Measurements from ENCODE around the gene MUC21.
A peak's percentile ranks its signal among the peaks of the same experiment; 100 is the strongest.
"Not testable (repeated sequence)": the region's sequence is repeated elsewhere in the genome, so short reads cannot be mapped to it uniquely, and the experiment has no call there.

The MUC21 gene

DNA sequence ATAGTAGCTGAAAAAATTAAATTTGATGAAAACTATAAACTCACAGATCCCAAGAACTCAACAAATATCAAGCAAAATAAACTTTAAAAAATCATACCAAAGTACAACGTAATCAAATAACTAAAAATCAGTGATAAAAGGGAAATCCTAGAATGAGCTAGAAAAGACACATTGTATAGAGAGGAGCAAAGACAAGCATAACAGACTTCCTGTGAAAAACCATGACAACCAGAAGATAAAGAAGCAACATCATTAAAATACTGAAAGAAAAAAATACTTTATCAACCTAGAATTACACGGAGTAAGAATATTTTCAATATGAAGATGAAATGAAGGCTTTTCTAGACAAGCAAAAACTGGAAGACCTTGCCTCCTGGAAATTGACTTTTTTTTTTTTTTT lies 36.5 kb downstream of the MUC21 start:
- no peak for FAIRE-seq
- TF ChIP-seq TAF1 (IDR thresholded peaks at IDR 0.05; ENCODE audit: low read depth, low read length) (no peak), POLR2A (IDR thresholded peaks at IDR 0.05; ENCODE audit: low read depth, low read length) (no peak), POLR2AphosphoS5 (IDR thresholded peaks at IDR 0.05; ENCODE audit: low read depth, low read length) (no peak), POU2F2 (IDR thresholded peaks at IDR 0.05; ENCODE audit: low read depth, low read length) (no peak), PAX5 (IDR thresholded peaks at IDR 0.05; ENCODE audit: insufficient read depth, low read length, severe bottlenecking) (no peak), SPI1 (IDR thresholded peaks at IDR 0.05; ENCODE audit: low read depth, low read length) (no peak)
- DNase-seq (ENCODE audit: insufficient read length, low spot score): no peak

DNA sequence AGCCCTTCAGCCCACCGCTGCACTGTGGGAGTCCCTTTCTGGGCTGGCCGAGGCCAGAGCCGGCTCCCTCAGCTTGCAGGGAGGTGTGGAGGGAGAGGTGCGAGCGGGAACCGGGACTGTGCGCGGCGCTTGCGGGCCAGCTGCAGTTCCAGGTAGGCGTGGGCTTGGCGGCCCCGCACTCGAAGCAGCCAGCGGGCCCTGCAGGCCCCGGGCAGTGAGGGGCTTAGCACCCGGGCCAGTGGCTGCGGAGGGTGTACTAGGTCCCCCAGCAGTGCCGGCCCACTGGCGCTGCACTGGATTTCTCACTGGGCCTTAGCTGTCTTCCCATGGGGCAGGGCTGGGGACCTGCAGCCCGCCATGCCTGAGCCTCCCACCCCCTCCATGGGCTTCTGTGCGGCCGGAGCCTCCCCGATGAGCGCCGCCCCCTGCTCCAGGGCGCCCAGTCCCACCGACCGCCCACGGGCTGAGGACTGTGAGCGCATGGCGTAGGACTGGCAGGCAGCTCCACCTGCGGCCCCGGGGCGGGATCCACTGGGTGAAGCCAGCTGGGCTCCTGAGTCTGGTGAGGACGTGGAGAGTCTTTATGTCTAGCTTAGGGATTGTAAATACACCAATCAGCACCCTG lies 37.2 kb downstream of the MUC21 start:
- not testable (repeated sequence) for DNase-seq (ENCODE audit: insufficient read length, low spot score); FAIRE-seq

DNA sequence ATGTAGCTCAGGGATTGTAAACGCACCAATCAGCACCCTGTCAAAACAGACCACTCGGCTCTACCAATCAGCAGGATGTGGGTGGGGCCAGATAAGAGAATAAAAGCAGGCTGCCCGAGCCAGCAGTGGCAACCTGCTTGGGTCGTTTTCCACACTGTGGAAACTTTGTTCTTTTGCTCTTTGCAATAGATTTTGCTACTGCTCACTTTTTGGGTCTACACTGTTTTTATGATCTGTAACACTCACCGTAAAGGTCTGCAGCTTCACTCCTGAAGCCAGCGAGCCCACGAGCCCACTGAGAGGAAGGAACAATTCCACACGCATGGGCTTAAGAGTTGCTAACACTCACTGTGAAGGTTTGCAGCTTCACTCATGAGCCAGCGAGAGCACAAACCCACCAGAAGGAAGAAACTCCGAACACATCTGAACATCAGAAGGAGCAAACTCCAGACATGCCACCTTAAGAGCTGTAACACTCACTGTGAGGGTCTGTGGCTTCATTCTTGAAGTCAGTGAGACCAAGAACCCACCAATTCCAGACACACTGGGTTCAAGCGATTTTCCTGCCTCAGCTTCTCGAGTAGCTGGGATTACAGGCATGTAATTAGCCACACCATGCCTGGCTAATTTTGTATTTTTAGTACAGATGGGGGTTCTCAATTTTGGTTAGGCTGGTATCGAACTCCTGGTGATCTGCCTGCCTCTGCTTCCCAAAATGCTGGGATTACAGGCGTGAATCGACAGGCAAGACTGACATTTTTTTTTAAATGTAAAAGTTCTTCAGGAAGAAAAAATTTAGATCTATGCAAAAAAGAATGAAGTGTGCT lies 38.4 kb downstream of the MUC21 start:
- not testable (repeated sequence) for DNase-seq (ENCODE audit: insufficient read length, low spot score); FAIRE-seq

DNA sequence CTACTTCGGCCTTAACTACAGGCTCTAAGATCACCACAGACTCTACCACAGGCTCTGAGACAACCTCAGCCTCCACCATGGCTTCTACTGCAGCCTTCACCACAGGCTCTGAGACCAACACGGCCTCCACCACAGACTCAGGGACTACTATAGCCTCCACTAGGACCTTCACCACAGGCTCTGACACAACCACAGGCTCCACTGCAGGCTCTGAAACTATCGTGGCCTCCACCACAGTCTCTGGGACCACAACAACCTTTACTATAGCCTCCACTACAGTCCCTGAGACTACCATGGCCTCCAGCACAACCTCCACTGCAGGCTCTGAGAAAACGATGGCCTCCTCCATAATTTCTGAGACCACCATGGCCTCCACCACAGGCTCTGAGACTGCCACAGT lies 42.1 kb downstream of the MUC21 start:
- no peak for FAIRE-seq
- TF ChIP-seq TAF1 (IDR thresholded peaks at IDR 0.05; ENCODE audit: low read depth, low read length) (no peak), PAX5 (IDR thresholded peaks at IDR 0.05; ENCODE audit: insufficient read depth, low read length, severe bottlenecking) (no peak), POLR2AphosphoS5 (IDR thresholded peaks at IDR 0.05; ENCODE audit: low read depth, low read length) (no peak), POU2F2 (IDR thresholded peaks at IDR 0.05; ENCODE audit: low read depth, low read length) (no peak), POLR2A (IDR thresholded peaks at IDR 0.05; ENCODE audit: low read depth, low read length) (no peak), SPI1 (IDR thresholded peaks at IDR 0.05; ENCODE audit: low read depth, low read length) (no peak)
- DNase-seq (ENCODE audit: insufficient read length, low spot score): no peak

DNA sequence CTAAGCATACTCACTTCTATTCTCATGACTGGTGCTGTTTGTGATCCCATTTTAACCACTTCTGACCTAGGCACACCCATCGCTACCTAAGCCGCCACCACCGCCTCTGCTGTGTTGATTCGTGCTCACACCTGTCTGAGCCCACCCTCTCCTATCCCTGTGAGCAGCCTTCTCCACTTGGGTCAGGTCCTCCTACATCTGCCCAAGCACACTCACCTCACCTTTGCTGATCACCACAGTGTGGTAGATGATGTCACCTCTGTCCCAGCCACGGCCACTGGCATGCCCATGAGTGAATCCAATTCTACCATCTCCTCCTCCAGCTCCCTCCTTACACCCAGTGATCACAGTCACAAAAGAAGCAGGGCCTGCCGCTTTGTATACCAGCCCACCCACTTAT lies 47.6 kb downstream of the MUC21 start:
- FAIRE-seq: no peak

DNA sequence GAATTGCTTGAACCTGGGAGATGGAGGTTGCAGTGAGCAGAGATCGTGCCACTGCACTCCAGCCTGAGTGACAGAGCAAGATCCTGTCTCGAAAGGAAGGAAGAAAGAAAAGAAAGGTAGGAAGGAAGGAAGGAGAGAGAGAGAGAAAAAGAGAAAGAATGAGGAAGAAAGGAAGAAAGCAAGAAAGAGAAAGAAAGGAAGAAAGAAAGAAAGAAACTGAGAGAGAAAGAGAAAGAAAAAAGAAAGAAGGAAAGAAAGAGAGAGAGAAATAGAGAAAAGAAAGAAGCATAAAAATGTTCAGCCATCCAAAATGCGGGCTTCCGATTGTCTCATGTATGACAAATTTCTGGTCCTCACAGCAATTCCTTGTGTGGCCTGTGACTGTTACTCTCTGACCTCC lies 49.6 kb downstream of the MUC21 start:
- FAIRE-seq (no peak), DNase-seq (ENCODE audit: insufficient read length, low spot score) (no peak)
- TF ChIP-seq POU2F2 (IDR thresholded peaks at IDR 0.05; ENCODE audit: low read depth, low read length) (no peak), POLR2A (IDR thresholded peaks at IDR 0.05; ENCODE audit: low read depth, low read length) (no peak), POLR2AphosphoS5 (IDR thresholded peaks at IDR 0.05; ENCODE audit: low read depth, low read length) (no peak), TAF1 (IDR thresholded peaks at IDR 0.05; ENCODE audit: low read depth, low read length) (no peak), SPI1 (IDR thresholded peaks at IDR 0.05; ENCODE audit: low read depth, low read length) (no peak), PAX5 (IDR thresholded peaks at IDR 0.05; ENCODE audit: insufficient read depth, low read length, severe bottlenecking) (no peak)

More for the DNA sequence above, 47.6 kb downstream of the MUC21 start:
- no peak for DNase-seq (ENCODE audit: insufficient read length, low spot score)
- no peak for TF ChIP-seq SPI1 (IDR thresholded peaks at IDR 0.05; ENCODE audit: low read depth, low read length)
- no peak for TF ChIP-seq POLR2A (IDR thresholded peaks at IDR 0.05; ENCODE audit: low read depth, low read length)
- no peak for TF ChIP-seq POU2F2 (IDR thresholded peaks at IDR 0.05; ENCODE audit: low read depth, low read length)
- no peak for TF ChIP-seq TAF1 (IDR thresholded peaks at IDR 0.05; ENCODE audit: low read depth, low read length)
- TF ChIP-seq POLR2AphosphoS5 (IDR thresholded peaks at IDR 0.05; ENCODE audit: low read depth, low read length): no peak
- no peak for TF ChIP-seq PAX5 (IDR thresholded peaks at IDR 0.05; ENCODE audit: insufficient read depth, low read length, severe bottlenecking)

DNA sequence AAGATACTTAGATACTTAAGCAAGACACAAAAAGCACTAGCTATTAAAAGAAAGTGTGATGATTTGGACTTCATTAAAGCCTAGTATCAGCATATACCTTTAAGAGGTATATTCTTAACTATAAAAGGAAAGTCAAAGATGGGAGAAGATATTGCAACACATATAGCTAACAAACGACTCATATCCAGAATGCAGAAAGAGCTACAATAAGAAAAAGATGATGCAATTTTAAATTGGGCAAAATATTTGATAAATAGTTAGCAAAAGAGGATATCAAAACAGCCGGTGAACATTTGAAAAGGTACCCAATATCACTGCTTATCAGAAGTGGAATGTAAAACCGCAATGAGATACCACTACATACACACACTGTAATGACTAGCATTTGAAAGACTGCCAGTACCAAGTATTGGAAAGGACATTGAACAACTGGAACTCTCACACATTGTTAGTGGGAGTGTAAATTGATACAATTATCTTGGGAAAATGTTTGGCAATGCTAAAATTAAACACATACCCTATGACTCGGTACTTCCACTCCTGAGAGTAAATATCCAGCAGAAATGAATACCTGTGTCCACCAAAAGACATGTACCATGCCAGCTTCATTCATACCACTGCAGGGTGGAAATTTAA lies 52.5 kb downstream of the MUC21 start:
- DNase-seq (ENCODE audit: insufficient read length, low spot score) (no peak), FAIRE-seq (no peak)
- TF ChIP-seq PAX5 (IDR thresholded peaks at IDR 0.05; ENCODE audit: insufficient read depth, low read length, severe bottlenecking) (no peak), POLR2A (IDR thresholded peaks at IDR 0.05; ENCODE audit: low read depth, low read length) (no peak), SPI1 (IDR thresholded peaks at IDR 0.05; ENCODE audit: low read depth, low read length) (no peak), POU2F2 (IDR thresholded peaks at IDR 0.05; ENCODE audit: low read depth, low read length) (no peak), TAF1 (IDR thresholded peaks at IDR 0.05; ENCODE audit: low read depth, low read length) (no peak), POLR2AphosphoS5 (IDR thresholded peaks at IDR 0.05; ENCODE audit: low read depth, low read length) (no peak)

DNA sequence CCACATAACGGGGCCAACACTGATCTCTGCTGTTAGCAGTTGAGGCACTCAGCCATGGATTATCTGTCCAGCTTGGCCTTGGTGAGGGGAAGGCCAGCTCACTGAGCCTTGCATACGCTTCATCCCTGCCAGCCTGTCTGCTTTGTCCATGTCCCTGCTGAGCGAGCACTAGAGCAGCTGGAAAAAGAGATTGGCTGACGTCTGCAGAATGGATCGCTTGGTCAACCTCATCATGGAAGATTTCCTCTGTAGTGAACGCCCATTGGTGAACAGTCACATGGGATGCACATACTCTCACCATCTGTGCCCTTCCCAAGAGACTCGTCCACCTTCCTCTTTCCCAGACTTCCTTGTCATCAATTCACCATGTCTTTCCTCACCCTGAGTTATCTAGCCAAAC lies 53.7 kb downstream of the MUC21 start:
- DNase-seq (ENCODE audit: insufficient read length, low spot score) (no peak), FAIRE-seq (no peak)
- no peak for TF ChIP-seq POLR2AphosphoS5 (IDR thresholded peaks at IDR 0.05; ENCODE audit: low read depth, low read length)
- TF ChIP-seq TAF1 (IDR thresholded peaks at IDR 0.05; ENCODE audit: low read depth, low read length): no peak
- TF ChIP-seq POLR2A (IDR thresholded peaks at IDR 0.05; ENCODE audit: low read depth, low read length): no peak

DNA sequence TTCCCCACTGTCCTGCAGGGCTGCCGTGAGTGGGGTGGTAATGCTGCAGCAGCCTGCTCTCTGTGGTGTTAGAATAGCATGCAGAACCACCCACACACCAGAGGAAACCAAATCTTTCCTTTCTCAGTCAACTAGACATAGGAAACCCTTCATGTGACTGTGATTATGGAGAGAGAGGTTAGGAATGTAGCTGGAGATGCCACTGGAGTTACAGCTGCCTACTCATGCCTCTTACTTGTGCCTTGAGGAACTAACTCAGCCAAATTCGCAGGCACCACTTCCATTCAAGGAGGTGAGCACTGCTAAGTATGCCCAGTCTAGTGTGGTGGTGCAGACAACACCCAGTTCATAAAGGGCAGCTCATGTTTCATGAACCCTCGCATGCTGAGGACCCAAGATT lies 54.2 kb downstream of the MUC21 start:
- DNase-seq (ENCODE audit: insufficient read length, low spot score) (no peak), FAIRE-seq (peak; percentile 13)
- TF ChIP-seq PAX5 (IDR thresholded peaks at IDR 0.05; ENCODE audit: insufficient read depth, low read length, severe bottlenecking): no peak
- TF ChIP-seq POLR2AphosphoS5 (IDR thresholded peaks at IDR 0.05; ENCODE audit: low read depth, low read length): no peak
- TF ChIP-seq POLR2A (IDR thresholded peaks at IDR 0.05; ENCODE audit: low read depth, low read length): no peak
- no peak for TF ChIP-seq SPI1 (IDR thresholded peaks at IDR 0.05; ENCODE audit: low read depth, low read length)
- TF ChIP-seq POU2F2 (IDR thresholded peaks at IDR 0.05; ENCODE audit: low read depth, low read length): no peak
- TF ChIP-seq TAF1 (IDR thresholded peaks at IDR 0.05; ENCODE audit: low read depth, low read length): no peak

DNA sequence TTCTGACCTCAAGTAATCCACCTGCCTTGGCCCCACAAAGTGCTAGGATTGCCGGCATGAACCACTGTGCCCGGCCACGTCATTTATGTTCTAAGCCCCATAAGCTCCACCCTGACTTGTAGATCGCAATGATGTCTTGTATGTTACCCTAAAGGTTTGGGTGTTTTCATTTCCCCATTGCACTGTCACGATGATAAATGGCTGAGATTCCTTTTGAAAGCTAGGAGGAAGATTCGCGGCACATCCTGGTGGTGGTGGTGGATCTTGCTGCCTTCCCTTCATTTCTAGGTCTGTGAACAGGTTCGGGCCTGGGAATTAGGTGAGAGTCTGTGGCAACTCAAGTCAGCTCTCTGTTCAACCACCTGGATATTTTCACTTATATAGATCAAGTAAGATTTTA lies 55.0 kb downstream of the MUC21 start:
- DNase-seq (ENCODE audit: insufficient read length, low spot score): no peak
- no peak for FAIRE-seq
- TF ChIP-seq SPI1 (IDR thresholded peaks at IDR 0.05; ENCODE audit: low read depth, low read length): no peak
- TF ChIP-seq POLR2A (IDR thresholded peaks at IDR 0.05; ENCODE audit: low read depth, low read length): no peak
- TF ChIP-seq PAX5 (IDR thresholded peaks at IDR 0.05; ENCODE audit: insufficient read depth, low read length, severe bottlenecking): no peak
- no peak for TF ChIP-seq TAF1 (IDR thresholded peaks at IDR 0.05; ENCODE audit: low read depth, low read length)
- TF ChIP-seq POU2F2 (IDR thresholded peaks at IDR 0.05; ENCODE audit: low read depth, low read length): no peak
- TF ChIP-seq POLR2AphosphoS5 (IDR thresholded peaks at IDR 0.05; ENCODE audit: low read depth, low read length): no peak
